Glutamatergic neuron (in vitro differentiated cells): ENCODE data around the gene ELOF1. TPM values are rescaled to one million over a fixed set of nuclear protein-coding genes. Genes with fewer than 3 reads are reported as not detected.
"Not testable (repeated sequence)": the region's sequence is repeated elsewhere in the genome, so short reads cannot be mapped to it uniquely, and the experiment has no call there.

Source experiments
- DNase-seq: peaks from one replicate; pipeline ENCODE4 v3.0.0; 2022
- H3K27ac Mint-ChIP-seq: one replicate; pipeline ENCODE4 v1.8.0; 2020; ENCODE audit warnings: mild to moderate bottlenecking, mixed read lengths, inconsistent platforms; ENCODE audit not compliant: unreplicated experiment
- H3K27me3 Mint-ChIP-seq: one replicate; pipeline ENCODE4 v1.8.0; 2020; ENCODE audit warnings: mild to moderate bottlenecking, moderate library complexity, mixed read lengths, inconsistent platforms; ENCODE audit not compliant: unreplicated experiment
- H3K36me3 Mint-ChIP-seq: one replicate; pipeline ENCODE4 v1.8.0; 2020; ENCODE audit warnings: mild to moderate bottlenecking, mixed read lengths, inconsistent platforms; ENCODE audit not compliant: unreplicated experiment
- H3K4me1 Mint-ChIP-seq: one replicate; pipeline ENCODE4 v1.8.0; 2020; ENCODE audit warnings: mild to moderate bottlenecking, low read depth, mixed read lengths, inconsistent platforms; ENCODE audit not compliant: unreplicated experiment
- H3K4me3 Mint-ChIP-seq: one replicate; pipeline ENCODE4 v1.8.0; 2020; ENCODE audit warnings: mild to moderate bottlenecking, mixed read lengths, inconsistent platforms; ENCODE audit not compliant: unreplicated experiment
- H3K9me3 Mint-ChIP-seq: one replicate; pipeline ENCODE4 v1.8.0; 2020; ENCODE audit warnings: mild to moderate bottlenecking, moderate library complexity, mixed read lengths, inconsistent platforms; ENCODE audit not compliant: unreplicated experiment
- total RNA-seq: library from RNA; stranded (reverse); fragmentation: NEBNext Ultra II Directional; extraction: Animal tissue kit (Norgen Biotek cat#: 25700); gene quantifications from one replicate; pipeline ENCODE4 v1.2.1, GENCODE V29; 2021; ENCODE audit not compliant: unreplicated experiment
- TF ChIP-seq, protein P1 (sequence below): fragments of 200-600 bp; sonication (generic); IDR thresholded peaks from one replicate; pipeline ENCODE4 v1.5.0; 2021; ENCODE audit not compliant: partially characterized antibody, unreplicated experiment

ELOF1 gene
- total RNA-seq, 1 donor from 2014 or later: 50.7 TPM

DNA sequence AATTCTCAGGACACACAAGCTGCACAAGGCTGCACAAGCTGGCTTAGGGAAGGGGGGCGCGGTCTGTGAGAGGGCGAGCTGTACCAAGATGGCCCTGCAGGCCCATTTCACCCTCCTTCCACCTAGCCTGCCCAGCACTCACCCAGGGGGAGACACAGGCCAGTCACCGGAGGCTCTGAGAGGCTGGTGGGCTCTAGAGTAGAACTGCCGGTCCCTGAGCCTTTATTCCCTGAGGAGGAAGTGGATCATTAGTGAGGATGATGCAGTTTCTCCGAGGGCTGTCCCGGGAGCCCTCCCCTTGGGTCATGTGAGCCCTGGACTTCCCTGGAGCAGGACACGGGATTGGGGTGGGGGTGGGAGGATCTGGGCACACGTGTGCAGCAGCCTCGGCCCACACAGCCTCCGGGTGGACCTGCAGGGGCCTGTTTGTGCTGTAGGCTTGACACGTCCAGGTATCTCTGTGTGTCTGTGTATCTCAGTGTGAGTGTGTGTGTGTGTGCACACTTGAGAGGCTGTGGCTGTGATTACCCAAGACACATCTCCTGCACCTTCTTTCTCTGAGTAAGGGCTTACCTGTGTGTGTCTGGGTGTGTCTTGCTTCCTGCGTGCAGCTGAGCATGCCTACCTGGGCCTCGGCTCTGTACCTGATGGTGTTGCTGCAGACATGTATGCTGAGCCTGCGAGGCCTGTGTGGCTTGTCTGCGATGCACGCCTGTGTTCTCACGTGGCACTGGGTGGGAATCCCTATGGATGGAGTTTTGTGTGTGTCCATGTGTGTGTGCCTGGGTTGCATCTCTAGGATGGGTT lies 18.6 kb upstream of the ELOF1 start, which contains the start of gene ACP5:
ACP5 (minus strand) TSS at position 195 of the 807 bp plus-strand sequence. CDS start 328 bp downstream, outside the sequence.
- H3K27me3 Mint-ChIP-seq: peaks cover 13% of the 10 kb centered on the region
- H3K4me1 Mint-ChIP-seq: no peaks in the 10 kb centered on the region
- DNase-seq: peak; percentile 27
- no peak within 1 kb of the TSS for H3K27ac Mint-ChIP-seq
- no peak within 1 kb of the TSS for H3K4me3 Mint-ChIP-seq
- H3K9me3 Mint-ChIP-seq: no peaks in the 10 kb centered on the region
- TF ChIP-seq, protein P1, sequence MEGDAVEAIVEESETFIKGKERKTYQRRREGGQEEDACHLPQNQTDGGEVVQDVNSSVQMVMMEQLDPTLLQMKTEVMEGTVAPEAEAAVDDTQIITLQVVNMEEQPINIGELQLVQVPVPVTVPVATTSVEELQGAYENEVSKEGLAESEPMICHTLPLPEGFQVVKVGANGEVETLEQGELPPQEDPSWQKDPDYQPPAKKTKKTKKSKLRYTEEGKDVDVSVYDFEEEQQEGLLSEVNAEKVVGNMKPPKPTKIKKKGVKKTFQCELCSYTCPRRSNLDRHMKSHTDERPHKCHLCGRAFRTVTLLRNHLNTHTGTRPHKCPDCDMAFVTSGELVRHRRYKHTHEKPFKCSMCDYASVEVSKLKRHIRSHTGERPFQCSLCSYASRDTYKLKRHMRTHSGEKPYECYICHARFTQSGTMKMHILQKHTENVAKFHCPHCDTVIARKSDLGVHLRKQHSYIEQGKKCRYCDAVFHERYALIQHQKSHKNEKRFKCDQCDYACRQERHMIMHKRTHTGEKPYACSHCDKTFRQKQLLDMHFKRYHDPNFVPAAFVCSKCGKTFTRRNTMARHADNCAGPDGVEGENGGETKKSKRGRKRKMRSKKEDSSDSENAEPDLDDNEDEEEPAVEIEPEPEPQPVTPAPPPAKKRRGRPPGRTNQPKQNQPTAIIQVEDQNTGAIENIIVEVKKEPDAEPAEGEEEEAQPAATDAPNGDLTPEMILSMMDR: no peak
- no peaks in the 10 kb centered on the region for H3K36me3 Mint-ChIP-seq

DNA sequence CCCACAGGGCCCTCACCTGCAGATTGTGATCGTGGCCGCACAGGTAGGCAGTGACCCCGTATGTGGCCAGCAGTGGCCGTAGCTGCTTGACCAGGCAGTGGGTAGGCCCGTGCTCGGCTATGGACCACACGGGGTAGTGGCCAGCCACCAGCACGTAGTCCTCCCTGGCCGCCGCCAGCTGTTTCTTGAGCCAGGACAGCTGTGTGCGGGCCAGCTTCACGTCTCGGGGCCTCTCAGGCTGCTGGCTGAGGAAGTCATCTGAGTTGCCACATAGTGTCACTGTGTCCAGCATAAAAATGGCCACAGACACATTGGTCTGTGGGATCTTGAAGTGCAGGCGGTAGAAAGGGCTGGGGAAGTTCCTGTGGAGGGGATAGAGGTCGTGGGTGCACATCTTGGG lies 17.2 kb upstream of the ELOF1 start:
- no peak for DNase-seq
- Mint-ChIP-seq H3K4me1 (no peaks in the 10 kb centered on the region), H3K27me3 (peaks cover 11% of the 10 kb centered on the region), H3K9me3 (no peaks in the 10 kb centered on the region), H3K4me3 (no peak overlapping the region), H3K36me3 (no peaks in the 10 kb centered on the region), H3K27ac (no peak overlapping the region)
- TF ChIP-seq, protein P1: no peak

DNA sequence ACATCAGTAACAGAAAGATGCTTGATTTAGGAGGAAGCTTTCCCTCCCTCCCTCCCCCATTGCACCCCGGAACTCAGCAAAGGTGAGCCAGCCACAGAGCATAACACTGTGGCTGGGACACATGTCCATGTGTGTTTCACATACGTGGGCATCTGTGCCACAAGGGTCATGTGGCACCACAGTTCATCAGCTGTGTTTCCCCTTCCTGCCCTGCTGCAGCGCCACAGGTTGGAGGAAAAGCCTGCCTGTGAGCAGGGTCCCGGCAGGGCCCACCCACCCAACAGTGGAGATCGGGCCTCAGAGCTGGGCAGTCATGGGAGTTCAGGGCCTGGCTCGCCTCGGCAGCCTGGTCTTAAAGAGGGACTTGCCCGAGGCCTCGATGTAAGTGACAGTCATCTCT lies 15.7 kb upstream of the ELOF1 start:
- Mint-ChIP-seq H3K4me3 (no peak overlapping the region), H3K27ac (no peak overlapping the region), H3K36me3 (no peaks in the 10 kb centered on the region), H3K27me3 (peaks cover 9% of the 10 kb centered on the region), H3K4me1 (no peaks in the 10 kb centered on the region), H3K9me3 (no peaks in the 10 kb centered on the region)
- DNase-seq: no peak
- TF ChIP-seq, protein P1: no peak

DNA sequence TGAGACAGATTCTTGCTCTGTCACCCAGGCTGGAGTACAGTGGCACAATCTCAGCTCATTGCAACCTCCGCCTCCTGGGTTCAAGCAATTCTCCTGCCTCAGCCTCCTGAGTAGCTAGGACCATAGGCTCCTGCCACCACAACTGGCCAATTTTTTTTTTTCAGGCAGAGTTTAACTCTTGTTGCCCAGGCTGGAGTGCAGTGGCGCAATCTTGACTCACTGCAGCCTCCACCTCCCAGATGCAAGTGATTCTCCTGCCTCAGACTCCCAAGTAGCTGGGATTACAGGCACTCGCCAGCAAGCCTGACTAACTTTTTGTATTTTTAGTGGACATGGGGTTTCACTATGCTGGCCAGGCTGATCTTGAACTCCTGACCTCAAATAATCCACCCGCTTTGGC lies 14.7 kb upstream of the ELOF1 start:
- not testable (repeated sequence) for H3K4me1 Mint-ChIP-seq, H3K27ac Mint-ChIP-seq, DNase-seq, H3K27me3 Mint-ChIP-seq, H3K36me3 Mint-ChIP-seq, H3K9me3 Mint-ChIP-seq, H3K4me3 Mint-ChIP-seq

DNA sequence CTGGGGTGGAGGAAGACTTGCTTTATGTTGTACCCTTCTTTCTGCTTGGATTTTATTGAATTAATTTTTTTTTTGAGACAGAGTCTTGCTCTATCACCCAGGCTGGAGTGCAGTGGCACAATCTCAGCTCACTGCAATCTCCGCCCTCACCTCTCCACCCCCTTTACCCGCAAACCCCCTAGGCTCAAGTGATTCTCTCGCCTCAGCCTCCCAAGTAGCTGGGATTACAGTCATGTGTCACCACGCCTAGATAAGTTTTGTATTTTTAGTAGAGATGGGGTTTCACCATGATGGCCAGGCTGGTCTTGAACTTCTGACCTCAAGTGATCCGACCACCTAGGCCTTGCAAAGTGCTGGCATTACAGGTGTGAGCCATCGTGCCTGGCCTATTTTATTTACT lies 14.3 kb upstream of the ELOF1 start:
- not testable (repeated sequence) for H3K4me3 Mint-ChIP-seq, H3K27ac Mint-ChIP-seq, H3K36me3 Mint-ChIP-seq, H3K27me3 Mint-ChIP-seq, DNase-seq, H3K4me1 Mint-ChIP-seq, H3K9me3 Mint-ChIP-seq

DNA sequence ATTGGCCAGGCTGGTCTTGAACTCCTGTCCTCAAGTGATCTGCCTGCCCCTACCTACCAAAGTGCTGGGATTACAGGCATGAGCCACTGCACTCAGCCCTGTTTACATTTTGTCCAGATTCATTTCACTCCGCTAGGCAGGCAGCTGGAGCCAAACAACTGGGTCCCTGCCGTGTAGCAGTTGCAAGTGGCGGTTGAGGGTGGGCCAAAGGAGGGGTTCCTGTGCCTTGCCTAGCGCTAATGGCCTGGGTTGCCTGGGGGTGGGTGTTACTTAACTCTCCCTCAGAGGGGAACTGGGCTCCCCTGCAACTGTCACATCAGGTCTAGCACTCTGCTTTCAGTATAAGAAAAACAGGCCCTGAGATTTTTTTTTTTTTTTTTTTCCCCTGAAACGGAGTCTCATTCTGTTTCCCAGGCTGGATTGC lies 11.0 kb upstream of the ELOF1 start:
- no peak for DNase-seq
- Mint-ChIP-seq H3K27ac (no peak overlapping the region), H3K4me1 (no peaks in the 10 kb centered on the region)

More for the DNA sequence above, 11.0 kb upstream of the ELOF1 start:
- H3K27me3 Mint-ChIP-seq: peaks cover 7% of the 10 kb centered on the region
- TF ChIP-seq, protein P1: no peak
- H3K9me3 Mint-ChIP-seq: no peaks in the 10 kb centered on the region
- H3K4me3 Mint-ChIP-seq: no peak overlapping the region
- H3K36me3 Mint-ChIP-seq: no peaks in the 10 kb centered on the region
